LHCN-M2 (cell line): Measurements from ENCODE around the gene MARCKSL1. TPM values are rescaled to one million over a fixed set of nuclear protein-coding genes. Genes with fewer than 3 reads are reported as not detected.
"Not testable (repeated sequence)": the region's sequence is repeated elsewhere in the genome, so short reads cannot be mapped to it uniquely, and the experiment has no call there.

Experiments used
- DNase-seq: peaks from one replicate; pipeline ENCODE4 v3.0.0-alpha.2; 2012; ENCODE audit warnings: low read depth
- polyA plus RNA-seq: library from polyadenylated mRNA; unstranded; fragments of >200 nt; gene quantifications from one replicate; pipeline ENCODE4 v1.2.1, GENCODE V29; 2012; ENCODE audit warnings: missing spikeins
- total RNA-seq: library from RNA; depleted of rRNA; stranded (reverse); fragments of >200 nt; gene quantifications from 2 replicates; pipeline ENCODE4 v1.2.3, GENCODE V29; 2014; rRNA removed

MARCKSL1 gene, protein sequence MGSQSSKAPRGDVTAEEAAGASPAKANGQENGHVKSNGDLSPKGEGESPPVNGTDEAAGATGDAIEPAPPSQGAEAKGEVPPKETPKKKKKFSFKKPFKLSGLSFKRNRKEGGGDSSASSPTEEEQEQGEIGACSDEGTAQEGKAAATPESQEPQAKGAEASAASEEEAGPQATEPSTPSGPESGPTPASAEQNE
- 94.7 and 107 TPM in 2 replicates for total RNA-seq
- 85.0 TPM for polyA plus RNA-seq

DNA sequence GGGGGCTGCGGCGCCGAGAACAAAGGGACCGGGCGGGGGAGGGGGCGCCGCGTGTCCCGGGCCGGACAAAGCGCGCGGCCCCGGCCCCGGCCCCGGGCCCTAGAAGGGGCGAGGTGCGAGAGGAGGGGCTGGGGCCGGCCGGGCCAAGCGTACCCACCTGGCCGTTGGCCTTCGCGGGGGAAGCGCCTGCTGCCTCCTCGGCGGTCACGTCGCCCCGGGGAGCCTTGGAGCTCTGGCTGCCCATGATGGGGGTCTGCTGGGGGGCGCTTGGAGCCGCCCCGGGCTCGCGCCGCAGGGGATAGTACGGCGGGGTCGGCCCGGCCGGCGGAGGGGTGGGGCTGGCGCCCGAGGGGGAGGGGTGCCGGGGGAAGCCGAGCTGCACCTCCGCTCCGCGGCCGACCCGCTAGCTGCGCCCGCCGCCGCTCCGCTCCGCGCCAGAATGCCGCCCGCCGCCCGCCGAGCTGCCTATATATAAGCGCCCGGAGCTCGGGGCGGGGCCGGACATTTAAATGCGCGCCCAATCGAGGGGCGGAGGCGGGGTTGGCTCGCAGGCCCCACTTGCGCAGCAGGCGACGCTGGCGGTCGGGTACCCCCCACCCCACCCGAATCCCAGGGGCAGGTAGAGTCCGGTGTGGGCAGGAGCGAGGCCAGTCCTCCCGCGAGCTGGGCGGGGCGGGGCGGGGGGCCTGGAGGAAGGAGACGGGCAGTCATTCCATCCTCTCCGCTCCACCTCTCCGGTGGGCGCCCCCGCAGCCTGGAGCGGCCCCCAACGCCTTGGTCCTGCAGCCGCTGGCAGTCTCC is at the start of gene MARCKSL1:
Gene MARCKSL1, minus strand, starts transcription at position 444 of the 801 bp plus-strand sequence. Its CDS starts 200 bp downstream, at position 244.
- peak; percentile 55 for DNase-seq

DNA sequence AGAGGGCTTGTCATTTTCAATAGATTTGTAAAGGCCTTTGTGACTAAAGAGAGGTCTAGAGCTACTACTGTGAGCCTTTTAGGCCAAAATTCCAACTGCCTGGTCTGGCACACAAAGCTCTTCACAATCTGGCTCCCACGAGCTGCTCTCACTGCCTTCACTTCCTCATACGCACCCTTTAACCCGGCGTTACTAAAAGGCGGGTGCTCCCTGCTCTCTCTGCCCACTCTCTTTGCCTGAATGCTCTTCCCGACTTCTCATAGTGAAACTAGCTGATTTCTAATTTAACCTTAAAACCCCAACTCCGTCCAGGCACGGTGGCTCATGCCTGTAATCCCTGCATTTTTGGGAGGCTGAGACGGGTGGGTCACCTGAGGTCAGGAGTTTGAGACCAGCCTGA is 44.0 kb upstream of the MARCKSL1 start:
- DNase-seq, result no peak

DNA sequence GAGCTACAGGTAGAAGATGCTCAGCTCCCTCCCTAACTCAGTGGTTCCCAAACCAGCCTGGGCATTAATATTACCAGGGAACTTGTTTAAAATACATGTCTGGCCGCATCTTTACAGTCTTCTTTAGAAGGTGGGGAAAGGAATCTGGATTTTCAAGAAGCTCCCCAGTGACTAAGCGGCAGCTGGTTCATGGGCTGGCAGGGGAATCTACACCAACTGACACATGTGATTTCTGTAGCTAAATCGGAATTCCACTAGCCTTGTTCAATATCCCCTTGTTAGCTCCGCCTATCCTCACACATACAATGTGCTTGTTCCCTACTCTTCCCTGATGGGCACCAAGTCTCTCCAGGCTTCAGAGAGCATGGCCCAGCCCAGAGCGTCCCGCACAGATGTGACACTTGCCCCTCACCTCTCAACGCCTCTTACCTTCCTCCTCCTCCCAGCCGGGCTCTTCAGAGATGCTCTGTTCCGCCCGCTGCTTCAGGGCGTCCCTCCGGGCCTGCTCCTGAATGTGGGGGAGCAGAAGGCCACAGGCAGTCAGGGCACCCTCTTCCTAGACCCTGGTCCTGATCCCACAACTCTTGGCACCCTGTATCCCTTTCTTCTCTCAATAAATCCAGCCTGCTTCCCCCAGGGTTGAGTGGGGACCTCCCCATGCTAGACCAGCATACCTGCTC is 41.6 kb upstream of the MARCKSL1 start:
- DNase-seq, result no peak

DNA sequence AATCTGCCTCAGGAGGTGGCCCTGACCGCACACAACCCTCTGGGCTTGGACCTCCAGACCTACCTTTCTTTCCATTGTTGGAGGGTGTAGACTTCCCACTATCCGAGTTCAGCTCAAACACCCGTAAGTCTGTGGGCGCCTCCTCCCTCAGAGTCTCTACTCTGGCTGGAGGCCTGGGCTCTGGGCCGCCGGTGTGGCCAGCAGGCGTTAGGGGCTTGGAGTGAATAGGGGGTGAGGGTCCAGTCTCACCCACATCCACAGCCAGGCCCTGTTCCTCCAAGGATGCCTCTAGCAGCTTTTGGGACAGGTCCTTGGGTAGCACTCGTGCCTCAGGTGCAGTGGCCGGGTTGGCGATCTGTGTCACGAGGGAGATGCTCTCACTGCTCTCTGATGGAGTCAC is 40.2 kb upstream of the MARCKSL1 start:
- DNase-seq, result no peak

DNA sequence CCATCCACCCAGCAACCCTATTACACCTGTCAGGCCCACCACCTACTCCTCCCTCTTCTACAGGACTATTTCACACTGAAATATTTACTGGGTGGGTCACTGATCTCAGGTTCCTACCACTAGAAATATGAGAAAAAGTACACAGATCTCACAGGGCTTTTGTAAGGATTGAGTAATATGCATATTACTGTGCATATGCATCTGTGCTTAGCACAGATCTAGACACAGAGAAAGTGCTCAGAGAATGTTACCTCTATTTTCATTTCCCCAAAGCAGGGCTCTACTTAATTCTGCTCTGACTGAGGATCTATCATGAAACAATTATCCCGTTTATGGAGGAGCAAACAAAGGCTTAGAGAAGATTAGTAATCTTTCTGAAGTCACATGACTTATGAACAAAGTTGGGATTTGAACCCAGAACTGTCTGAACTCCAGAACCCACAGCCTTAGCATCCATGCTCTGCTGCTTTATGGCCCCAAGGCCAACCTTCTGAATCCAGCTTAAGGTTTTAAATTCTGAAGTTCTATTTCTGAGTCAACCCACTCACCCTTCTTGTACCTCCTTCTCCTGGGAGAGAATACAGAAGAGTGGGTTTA is 38.1 kb upstream of the MARCKSL1 start:
- no peak for DNase-seq

DNA sequence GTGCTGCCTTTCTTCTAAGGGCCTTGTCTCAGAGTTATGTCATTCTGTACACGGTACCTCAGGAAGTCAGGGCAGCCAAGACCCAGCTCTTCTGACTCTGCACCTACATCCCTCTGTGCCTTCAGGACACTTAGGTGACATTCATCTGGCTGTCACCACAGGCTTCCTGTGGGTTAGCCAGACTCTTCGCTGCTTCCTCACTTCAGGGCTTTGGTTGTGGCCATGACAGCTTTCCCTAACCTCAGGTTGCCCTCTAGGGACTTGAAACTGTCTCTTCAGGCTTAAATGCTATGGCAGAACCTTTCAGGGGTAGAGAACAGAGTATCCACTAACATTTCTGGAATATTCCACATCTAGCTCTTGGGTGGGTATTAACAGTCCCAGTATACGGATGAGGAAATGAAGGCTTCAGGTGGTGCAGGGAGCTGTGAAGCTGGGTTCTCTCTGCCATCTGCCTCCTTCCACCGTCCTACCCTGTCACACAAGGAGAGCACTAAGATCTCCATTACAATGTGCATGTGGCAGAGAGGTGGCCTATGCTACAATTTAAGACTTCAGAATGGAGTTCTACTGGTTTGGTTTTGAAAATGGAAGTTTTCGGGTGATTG is 36.2 kb upstream of the MARCKSL1 start:
- no peak for DNase-seq

DNA sequence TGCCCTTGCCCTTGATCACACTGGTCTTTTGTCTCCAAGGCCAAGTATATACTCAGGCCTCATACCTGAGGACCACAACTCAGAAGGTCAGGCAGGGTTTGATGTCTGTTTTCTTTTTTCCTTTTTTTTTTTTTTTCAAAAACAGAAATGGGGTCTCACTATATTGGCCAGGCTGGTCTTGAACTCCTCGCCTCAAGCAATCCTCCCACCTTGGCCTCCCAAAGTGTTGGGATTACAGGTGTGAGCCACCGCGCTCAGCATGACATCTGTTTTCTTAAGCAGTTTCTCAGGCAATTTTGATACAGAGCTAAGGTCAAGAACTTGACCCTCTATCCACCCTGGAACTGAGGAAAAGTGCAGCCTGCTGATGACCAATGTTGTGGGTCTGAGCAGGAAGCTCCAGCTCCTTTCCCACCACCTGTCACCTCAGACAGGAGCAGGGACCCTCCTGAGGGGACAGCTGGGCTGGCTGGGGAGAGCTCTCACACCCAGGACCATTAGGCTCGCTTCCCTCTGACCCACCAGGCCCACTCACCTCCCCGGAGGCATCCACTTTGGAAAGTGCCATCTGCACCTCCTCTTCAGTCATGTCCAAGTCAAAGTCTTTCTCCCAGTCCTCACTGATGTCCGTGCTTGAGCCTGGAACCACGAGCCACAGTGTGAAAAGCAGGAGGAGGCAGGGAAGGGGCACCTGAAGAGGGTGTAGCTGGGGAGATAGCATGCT is 32.0 kb upstream of the MARCKSL1 start:
- DNase-seq, result no peak

DNA sequence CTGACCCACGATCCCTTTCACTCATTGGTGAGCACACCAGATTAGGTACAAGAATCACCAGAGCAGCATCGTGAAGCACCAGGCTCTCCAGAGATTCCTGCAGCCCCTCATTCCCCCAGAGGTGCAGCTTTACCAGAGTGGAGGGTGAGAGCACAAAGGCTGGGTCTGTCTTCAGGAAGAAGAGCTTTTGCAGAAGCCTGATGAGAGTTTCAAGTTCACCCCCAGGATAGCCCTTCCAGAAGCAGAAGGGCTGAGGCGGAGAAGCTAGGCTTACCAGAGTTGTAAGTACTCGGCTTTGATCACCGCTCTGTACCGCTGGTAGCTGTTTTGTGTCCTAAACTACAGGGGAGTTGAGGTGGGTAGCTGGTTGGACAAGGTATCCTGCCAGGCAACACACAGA is 29.4 kb upstream of the MARCKSL1 start:
- no peak for DNase-seq

DNA sequence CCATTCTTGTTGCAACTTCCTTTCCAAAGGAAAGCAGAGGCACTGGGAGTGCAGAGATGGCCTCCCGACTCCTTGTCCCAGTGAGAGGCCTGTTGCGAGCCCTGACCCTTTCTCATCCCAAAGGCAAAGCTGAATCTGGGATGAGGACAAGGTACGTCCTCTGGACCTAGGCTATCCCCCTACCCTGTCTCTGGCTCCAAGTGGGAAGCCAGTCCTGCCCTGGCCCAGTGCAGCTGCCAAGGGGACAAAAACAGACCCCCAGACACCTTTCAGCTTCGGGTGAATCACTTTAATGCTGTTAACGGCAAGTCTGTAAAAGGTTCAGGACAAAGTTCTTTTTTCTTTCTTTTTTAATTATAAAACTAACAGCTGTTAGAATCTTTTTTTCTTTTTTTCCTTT is 28.8 kb upstream of the MARCKSL1 start:
- no peak for DNase-seq

DNA sequence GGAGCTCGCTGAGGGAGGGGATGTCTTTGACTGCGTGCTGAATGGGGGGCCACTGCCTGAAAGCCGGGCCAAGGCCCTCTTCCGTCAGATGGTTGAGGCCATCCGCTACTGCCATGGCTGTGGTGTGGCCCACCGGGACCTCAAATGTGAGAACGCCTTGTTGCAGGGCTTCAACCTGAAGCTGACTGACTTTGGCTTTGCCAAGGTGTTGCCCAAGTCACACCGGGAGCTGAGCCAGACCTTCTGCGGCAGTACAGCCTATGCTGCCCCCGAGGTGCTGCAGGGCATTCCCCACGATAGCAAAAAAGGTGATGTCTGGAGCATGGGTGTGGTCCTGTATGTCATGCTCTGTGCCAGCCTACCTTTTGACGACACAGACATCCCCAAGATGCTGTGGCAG is 27.7 kb upstream of the MARCKSL1 start:
- no peak for DNase-seq

DNA sequence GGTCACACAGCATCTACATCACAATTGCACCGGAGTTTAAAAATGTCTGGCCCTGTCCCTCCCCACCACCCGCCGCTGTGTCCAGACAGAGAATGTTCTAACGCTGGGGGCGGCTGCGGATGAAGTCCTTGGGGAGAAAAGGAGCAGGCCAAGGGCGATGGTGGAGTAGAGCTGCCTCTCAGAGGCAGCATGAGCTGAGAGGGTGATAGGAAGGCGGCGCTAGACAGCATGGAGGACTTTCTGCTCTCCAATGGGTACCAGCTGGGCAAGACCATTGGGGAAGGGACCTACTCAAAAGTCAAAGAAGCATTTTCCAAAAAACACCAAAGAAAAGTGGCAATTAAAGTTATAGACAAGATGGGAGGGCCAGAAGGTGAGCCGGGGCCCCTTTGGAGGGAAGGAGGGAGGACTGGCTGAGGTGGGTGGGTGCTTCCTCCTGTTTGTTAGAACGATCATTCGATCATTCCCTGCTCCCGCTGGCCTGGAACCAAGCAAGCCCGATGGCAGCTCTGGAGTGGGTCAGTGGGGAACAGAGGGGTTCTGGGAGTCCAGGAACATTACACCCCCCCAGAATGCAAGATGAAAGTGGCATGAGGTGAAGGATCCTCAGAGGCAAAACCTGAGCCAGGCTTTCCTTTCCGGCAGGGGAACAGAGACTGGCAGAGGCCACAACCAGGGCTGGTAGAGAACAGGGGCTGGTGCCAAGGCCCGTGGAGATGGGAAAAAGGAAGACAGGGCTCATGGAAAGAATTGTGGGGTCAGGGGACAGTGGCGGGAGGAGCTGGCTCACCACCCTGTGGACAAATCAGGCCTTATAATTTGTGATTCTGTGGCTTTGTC is 26.7 kb upstream of the MARCKSL1 start, which contains the start of the genes FAM229A and TSSK3:
Gene FAM229A, minus strand, starts transcription at position 12 of the 840 bp plus-strand sequence. CDS start 394 bp downstream, outside the sequence.
Gene TSSK3, plus strand, starts transcription at position 66 of the 840 bp plus-strand sequence. Its CDS starts 163 bp downstream, at position 229.
- DNase-seq, result no peak

DNA sequence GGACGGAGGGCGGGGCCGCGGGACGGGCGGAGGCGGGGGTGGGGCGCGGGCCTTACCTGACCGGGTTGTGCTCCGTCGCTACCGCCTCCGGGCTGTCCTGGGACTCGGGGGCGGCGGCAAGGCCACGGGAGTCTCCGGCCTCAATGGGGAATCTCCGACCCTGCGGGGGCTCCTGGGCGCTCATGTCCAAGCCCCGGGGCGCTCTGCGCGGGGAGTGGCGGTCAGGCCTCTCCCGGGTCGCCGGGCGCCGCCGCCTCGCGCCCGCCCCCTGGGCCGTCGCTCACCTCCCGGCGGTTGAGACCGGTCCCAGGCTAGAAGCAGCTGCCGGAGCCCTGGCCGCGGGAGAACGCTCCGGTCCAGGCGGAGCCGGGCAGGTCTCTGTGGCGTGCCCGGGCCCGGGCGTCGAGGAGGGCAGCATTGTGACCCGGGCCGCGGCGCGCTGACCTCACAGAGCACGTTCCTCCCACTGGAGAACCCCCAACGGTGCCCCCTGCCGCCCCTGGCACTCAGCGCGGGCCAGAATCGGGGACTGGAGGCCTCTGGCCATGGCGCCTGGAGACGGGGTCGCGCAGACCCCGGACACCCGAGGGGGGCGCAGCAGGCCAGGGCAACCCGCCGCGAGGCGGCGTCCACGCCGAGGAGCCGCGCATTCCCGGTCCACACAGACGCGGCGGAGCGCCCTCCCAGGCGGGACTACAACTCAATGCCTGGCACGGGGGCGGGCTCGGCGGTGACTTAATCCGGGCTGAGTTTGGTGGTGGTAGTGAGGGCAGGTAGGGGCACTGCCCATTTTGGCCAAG is 25.8 kb upstream of the MARCKSL1 start:
- no peak for DNase-seq

DNA sequence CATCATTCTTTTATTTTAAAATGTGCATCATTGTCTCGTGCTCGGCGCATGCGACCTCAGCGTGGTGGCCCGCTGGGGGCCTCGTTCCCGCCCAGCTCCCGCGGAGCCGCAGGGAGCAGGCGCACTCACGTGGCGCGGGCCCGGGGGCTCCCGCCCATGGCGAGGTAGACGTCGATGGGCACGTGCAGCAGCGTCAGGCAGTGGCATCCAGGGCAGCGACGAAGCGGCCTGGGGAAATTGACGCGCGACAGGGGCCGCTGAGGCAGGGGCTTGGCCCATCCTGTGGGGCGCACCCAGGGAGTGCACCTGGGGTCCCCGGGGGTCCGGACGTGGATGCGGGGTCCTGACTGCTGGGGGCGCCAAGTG is 25.3 kb upstream of the MARCKSL1 start:
- DNase-seq, result no peak

DNA sequence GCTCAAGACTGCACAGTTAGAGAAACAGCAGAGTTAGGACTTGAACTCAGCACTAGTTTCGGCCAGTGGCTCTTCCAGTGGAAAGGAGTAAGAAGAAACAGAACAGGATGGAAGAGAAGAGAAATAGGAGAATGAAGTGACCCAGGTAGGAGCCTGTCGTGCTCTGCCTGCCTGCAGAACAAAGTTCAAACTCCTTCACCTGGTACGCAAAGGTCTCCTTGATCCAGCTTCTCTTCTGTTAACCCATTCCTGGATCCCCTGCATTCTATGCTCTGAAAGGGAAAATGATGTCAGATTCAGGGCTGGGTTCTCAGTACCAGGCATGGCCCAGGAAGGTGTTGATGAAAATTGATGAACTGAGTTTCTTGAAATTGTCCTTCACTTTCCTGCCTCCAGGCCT is 22.4 kb upstream of the MARCKSL1 start:
- no peak for DNase-seq

DNA sequence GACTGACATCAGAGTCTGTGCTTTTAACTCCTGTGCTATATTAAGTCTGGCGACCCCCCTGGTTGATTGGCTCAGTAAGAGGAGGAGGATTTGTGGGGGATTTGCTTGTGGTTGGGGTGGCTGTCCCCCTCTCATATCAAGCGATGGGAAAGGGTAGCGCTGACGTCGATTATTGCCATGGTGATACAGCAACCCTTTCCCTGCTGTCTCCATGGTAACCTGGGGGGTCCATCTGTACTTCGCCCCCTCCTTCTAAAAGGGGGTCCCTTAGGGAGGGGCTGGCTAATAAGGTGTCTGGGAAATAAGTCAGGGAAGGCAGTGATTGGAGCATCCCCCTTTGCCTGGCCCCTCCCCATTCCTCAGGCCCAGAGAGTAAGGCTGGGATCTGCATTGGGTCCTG is 21.6 kb upstream of the MARCKSL1 start:
- DNase-seq, result no peak

DNA sequence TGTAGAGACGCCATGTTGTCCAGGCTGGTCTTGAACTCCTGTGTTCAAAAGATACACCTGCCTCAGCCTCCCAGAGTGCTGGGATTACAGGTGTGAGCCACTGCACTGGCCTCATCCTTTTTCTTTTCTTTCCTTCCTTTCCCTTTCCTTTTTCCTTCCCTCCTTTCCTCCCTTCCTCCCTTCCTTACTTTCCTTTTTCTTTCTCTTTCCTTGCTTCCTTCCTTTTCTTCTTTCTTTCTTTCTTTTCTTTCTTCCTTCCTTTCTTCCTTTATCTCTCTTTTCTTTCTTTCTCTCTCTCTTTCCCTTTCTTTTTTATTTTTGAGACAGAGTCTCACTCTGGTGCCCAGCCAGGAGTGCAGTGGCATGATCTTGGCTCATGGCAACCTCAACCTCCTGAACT is 20.4 kb upstream of the MARCKSL1 start:
- DNase-seq, result no peak

DNA sequence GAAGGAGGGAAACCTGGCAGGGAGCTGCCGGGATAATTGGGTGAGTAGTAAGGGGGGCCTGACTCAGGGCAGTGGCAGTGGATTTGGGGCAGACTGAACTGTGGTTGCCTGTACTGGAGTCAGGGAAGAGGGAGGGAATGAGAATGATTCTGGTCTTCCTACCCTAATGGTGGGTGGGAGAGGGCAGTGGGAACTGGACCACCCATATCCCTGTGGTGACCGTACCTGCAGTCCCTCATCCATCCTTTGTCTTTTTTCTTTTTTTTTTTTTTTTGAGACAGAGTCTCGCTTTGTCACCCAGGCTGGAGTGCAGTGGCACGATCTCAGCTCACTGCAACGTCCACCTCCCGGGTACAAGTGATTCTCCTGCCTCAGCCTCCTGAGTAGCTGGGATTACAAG is 19.7 kb upstream of the MARCKSL1 start:
- not testable (repeated sequence) for DNase-seq

DNA sequence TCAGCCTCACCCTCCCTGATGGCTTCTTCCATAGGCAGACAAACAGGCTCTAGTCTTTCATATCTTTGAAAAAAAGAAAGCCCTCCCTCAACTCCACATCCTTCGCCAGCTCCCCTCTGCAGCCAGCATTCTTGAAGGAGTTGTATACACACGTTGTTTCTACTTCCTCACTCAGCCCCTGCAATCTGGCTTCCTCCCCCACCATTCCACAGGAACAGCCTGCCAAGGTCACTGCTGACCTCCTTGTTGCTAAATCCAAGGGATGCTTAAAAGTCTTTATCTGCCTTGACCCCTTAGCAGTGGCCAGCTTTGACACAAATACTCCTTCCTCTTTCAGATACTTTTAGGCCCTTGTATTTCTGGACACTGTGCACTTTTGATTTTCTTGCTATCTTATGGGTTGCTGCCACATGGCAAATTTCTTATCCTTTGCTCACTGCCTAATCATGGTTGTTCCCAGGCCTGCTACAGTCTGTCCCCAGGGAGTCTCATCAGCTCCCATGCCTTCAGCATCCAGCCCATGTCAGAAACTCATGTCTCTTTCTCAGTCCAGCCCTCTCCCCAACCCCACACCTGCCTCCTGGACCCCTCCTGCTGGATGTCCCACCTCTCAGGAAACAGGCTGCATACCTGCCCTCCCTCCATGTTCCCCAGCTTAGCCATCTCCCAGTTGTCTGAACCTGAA is 18.0 kb upstream of the MARCKSL1 start:
- DNase-seq, result peak; percentile 32

DNA sequence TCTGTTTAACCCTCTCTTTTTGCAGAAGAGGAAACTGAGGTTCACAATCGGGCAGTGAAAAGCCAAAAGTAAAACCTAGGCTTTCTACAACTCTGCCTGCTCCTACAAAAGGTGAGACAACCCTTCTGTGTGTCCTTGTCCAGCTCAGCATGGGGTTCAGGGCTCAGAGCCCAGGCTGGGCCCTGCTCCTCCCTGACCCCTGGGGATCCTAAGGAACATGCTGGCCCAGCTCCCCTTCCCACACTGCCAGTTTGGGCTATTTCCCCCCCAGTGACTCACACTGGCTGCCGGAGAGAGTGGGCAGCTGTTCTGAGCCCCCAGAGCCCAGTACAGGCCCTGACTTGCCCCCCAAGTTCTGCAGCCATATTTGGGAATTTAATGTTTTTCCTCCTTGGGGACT is 17.4 kb upstream of the MARCKSL1 start:
- peak; percentile 54 for DNase-seq
